Stimulated activated effector memory CD8-positive, alpha-beta T cell treated with anti-CD3 and anti-CD28 coated beads, Interleukin-12 subunit alpha, Interleukin-12 subunit beta, amount 100 ng/mL, for 72 hours (primary cell): ENCODE measurements around the gene CEMIP.
"Not testable (repeated sequence)": the region's sequence is repeated elsewhere in the genome, so short reads cannot be mapped to it uniquely, and the experiment has no call there.

Source experiments
- ATAC-seq: fragments of 150-1000 bp; cut with Tn5 transposase; 2 replicates; pipeline ENCODE4 v1.10.0; 2021
- DNase-seq, 2 donors: peaks; one replicate each; pipeline ENCODE4 v3.0.0; 2021 to 2022; ENCODE audit warnings: low spot score in 2 of 2
- H3K27ac Mint-ChIP-seq: one replicate; pipeline ENCODE4 v1.8.0; 2022; ENCODE audit warnings: mild to moderate bottlenecking, mixed read lengths
- H3K36me3 Mint-ChIP-seq: one replicate; pipeline ENCODE4 v1.8.0; 2022; ENCODE audit warnings: mild to moderate bottlenecking, mixed read lengths
- H3K4me1 Mint-ChIP-seq: one replicate; pipeline ENCODE4 v1.8.0; 2022; ENCODE audit warnings: mixed read lengths
- H3K4me3 Mint-ChIP-seq: one replicate; pipeline ENCODE4 v1.8.0; 2022; ENCODE audit warnings: mild to moderate bottlenecking, mixed read lengths
- H3K9me3 Mint-ChIP-seq: one replicate; pipeline ENCODE4 v1.8.0; 2022; ENCODE audit warnings: mixed read lengths

CEMIP gene

DNA sequence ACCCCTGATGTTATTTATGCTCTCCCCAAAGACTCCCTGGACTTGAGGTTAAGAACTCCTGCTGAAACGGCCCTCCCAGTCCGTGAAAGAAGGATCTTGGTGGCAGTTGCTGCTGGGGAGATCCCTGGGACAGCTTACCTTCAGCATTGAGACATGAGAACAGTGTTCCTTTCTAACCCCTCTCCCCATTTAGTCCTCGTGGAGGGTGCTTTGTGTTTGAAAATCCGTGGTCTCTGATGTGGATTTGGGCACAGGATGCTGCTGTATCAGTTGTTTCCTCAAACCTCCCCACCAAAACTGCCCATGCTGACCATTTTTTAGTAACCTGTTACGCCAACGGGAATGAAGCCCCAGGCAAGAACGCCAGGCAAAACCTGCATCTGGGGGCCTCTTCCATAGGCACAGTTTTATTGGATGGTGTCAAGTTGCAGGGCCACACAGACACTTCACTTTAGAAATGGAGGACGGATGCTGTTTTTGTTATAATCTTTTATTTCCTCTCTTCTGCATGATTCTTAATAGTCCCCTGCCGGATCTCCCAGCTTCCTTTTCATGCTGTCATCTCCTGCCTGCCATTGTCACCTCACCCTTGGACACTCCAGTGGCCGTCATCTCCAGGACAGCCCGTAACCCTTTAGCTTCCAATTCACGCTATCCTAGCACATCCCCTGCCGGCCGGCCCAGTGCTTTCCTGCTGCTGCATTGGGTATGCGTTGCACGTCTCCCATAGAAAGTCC lies 31.7 kb upstream of the CEMIP start:
- Mint-ChIP-seq H3K36me3 (peaks cover 4% of the 10 kb centered on the region), H3K27ac (no peak overlapping the region), H3K9me3 (peaks cover 4% of the 10 kb centered on the region), H3K4me1 (no peaks in the 10 kb centered on the region), H3K4me3 (no peak overlapping the region)
- ATAC-seq (no peak), DNase-seq (no peak)

DNA sequence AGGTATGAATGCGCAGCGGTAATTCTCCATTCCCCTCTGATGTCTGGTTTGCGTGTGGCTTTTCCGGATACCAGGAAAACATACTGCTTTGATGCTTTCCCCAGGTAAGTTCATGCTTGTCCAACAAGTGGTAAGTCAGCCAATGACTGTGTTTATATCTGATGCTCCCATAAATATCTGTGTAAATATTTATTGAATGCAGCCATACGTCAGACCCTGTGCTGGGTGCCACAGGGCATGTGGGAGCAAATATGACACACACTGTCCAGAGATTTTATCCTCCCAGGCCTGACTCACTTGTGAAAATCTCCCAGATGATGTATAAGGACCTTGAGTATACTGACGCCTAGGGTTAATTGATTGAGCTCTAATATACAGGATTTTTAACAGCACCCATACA lies 29.6 kb upstream of the CEMIP start:
- Mint-ChIP-seq H3K4me3 (no peak overlapping the region), H3K4me1 (peaks cover 13% of the 10 kb centered on the region), H3K9me3 (peaks cover 4% of the 10 kb centered on the region), H3K27ac (no peak overlapping the region), H3K36me3 (no peaks in the 10 kb centered on the region)
- ATAC-seq (no peak), DNase-seq (no peak)

DNA sequence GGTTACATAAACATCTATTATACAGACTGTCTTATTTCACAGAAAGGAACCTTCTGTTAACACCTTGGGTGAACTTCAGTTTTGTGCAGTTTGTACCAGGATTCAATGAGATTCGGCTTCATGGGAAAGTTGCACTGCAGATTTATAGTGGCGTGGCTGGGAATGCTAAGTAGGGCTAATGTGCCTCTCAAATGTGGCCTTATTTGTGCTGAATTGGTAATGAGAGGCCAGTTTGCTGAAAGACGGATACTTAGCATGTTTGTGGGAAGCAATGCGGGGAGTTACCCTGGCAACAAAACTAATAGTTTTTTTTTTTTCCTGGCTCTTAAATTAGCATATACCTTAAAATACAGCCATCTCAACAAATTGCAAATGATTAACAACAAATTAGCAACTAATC lies 28.6 kb upstream of the CEMIP start:
- DNase-seq (no peak), ATAC-seq (no peak)
- H3K9me3 Mint-ChIP-seq, result peaks cover 4% of the 10 kb centered on the region
- H3K27ac Mint-ChIP-seq, result no peak overlapping the region
- no peak overlapping the region for H3K4me3 Mint-ChIP-seq
- peaks cover 16% of the 10 kb centered on the region for H3K4me1 Mint-ChIP-seq
- no peaks in the 10 kb centered on the region for H3K36me3 Mint-ChIP-seq

DNA sequence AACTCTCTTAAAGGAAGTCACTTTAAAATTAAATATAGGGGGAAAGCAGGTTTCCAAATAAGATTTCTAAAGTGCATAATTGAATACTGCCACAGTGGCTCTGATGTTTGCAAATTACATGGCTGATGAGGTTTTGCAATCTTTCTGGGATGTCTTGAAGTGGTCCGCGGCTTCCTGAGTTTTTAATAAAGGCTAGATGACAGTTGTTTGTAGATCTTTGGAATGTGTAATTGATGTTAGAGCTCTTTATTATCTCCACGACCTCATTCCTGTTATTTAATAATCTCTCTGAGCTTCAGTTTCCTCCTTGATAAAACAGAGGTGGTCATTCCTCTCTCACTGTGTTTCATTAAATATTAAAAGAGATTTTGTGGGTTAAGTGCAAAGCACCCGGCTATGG lies 27.0 kb upstream of the CEMIP start:
- Mint-ChIP-seq H3K27ac (no peak overlapping the region), H3K4me1 (peaks cover 22% of the 10 kb centered on the region), H3K36me3 (no peaks in the 10 kb centered on the region), H3K9me3 (no peaks in the 10 kb centered on the region), H3K4me3 (no peak overlapping the region)
- ATAC-seq (no peak), DNase-seq (no peak)

DNA sequence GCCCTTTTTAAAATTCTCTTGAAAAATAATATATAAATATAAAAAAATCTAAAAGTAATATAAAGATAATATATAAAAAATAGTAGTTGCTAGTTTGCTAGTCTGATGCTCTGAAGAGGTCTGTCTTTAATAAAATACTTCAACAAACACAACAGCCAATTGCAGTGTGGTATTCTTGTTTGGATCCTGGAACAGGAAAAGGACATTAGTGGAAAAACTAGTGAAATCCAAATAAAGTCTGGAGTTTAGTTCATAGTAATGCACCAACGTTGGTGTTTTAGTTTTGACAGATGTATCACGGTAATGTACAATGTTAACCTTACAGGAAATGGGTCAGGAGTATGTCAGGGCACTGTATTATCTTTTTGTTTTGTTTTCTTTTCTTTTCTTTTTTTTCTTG lies 26.0 kb upstream of the CEMIP start:
- H3K27ac Mint-ChIP-seq, result no peak overlapping the region
- no peak for ATAC-seq
- DNase-seq, result no peak
- H3K9me3 Mint-ChIP-seq, result no peaks in the 10 kb centered on the region
- H3K4me1 Mint-ChIP-seq, result peaks cover 22% of the 10 kb centered on the region
- H3K36me3 Mint-ChIP-seq, result no peaks in the 10 kb centered on the region
- no peak overlapping the region for H3K4me3 Mint-ChIP-seq

DNA sequence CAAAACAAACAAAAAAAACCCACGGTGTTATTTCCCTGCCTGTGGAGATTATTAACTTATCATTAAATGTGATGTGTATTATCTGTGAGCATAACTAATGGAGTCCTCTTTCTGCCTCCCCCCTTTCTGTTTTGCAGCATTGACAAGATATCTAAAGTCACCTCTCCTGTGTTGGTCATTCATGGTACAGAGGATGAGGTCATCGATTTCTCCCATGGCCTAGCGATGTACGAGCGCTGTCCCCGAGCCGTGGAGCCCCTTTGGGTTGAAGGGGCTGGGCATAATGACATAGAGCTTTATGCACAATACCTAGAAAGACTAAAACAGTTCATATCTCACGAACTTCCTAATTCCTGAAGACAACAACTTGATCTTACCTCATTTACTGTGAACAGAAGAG lies 25.2 kb upstream of the CEMIP start:
- H3K4me3 Mint-ChIP-seq, result no peak overlapping the region
- no peak overlapping the region for H3K27ac Mint-ChIP-seq
- ATAC-seq (no peak), DNase-seq (no peak)
- H3K4me1 Mint-ChIP-seq, result peaks cover 22% of the 10 kb centered on the region
- no peaks in the 10 kb centered on the region for H3K36me3 Mint-ChIP-seq
- H3K9me3 Mint-ChIP-seq, result no peaks in the 10 kb centered on the region

DNA sequence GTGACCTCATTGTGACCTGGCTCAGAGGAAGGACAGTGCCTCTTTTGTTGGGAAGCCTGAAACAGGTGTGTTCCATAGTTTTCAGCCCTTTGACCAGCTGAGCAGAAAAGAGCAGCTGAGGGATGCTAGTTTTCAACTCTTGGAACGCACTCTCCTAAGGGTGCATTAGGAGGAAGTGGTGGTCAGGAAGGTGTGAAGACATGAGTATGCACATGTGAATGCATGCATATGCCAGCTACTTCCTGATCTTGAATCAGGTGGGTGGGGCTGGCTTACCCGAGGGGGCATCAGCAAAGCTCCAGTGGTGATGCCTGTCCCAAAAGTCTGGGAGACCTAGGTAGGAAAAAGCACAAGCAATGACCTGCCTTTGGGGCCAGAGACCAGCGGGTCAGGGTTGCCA lies 23.3 kb upstream of the CEMIP start:
- Mint-ChIP-seq H3K9me3 (no peaks in the 10 kb centered on the region), H3K36me3 (no peaks in the 10 kb centered on the region), H3K4me3 (no peak overlapping the region), H3K4me1 (peaks cover 22% of the 10 kb centered on the region), H3K27ac (no peak overlapping the region)
- ATAC-seq (peak; percentile 76), DNase-seq (no peak)

DNA sequence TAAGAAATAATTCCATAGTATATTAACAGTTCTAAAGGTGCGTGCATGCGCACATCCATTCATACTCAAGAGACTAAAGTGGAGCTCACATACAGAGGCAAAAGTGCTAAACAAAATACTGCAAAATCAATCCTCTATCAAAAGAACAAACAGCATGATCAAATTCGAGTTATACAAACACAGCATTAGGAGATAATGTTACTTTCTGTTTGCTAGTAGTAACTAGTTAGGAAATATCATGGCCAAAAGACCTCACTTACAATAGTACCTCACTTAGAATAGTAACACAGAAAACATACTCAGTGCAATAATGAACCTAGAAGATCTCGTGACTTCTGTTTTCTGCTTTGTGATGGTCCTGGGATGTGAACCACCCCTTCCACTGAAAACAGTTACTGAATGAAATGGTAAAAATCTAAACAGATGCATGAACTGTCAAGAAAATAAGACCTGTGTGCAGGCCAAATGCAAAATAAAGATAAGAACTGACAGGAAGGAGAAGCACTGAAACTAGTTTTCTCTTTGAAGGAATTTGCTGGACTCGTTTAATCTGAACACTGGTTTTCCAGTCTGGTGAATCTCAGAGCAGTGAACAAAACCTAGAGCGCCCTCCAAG lies 20.9 kb upstream of the CEMIP start:
- Mint-ChIP-seq H3K36me3 (no peaks in the 10 kb centered on the region), H3K4me1 (peaks cover 19% of the 10 kb centered on the region), H3K27ac (no peak overlapping the region), H3K9me3 (no peaks in the 10 kb centered on the region), H3K4me3 (no peak overlapping the region)
- DNase-seq, result no peak
- ATAC-seq, result no peak

DNA sequence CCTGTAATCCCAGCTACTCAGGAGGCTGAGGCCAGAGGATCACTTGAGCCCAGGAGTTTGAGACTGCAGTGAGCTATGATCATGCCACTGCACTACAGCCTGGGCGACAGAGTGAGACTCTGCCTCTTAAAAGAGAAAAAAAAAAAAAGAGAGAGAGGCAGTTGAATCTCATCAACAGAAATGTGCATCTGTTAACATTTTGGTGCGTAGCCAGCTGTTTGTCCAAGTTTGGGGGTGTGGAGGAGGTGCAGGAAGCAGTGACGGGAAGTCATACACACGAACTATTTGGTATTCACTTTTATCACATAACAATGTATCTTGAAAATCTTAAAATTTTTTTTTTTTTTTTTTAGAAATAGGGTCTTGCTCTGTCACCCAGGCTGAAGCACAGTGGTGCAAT lies 18.2 kb upstream of the CEMIP start:
- peaks cover 2% of the 10 kb centered on the region for H3K4me1 Mint-ChIP-seq
- H3K36me3 Mint-ChIP-seq, result no peaks in the 10 kb centered on the region
- no peak for DNase-seq
- no peak overlapping the region for H3K27ac Mint-ChIP-seq
- no peak overlapping the region for H3K4me3 Mint-ChIP-seq
- H3K9me3 Mint-ChIP-seq, result no peaks in the 10 kb centered on the region
- ATAC-seq, result no peak

DNA sequence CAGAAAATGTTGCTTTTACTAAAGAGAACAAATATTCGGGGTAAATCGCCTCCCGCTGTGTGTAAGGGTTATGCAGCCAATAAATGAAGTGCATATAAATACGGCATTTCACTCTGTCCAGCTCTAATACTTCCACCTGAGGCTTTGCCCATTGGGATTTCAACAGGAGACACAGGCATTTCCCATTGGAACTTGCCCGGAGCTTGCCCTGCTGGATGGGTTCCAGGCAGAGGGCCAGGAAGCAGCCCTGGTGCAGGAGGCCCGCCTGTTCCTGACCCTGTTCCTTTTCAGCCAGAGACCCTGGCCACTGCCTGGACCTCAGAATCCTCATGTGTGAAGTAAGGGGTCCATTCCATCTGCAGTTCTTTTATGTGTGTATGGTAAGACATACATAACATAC lies 17.4 kb upstream of the CEMIP start:
- Mint-ChIP-seq H3K4me1 (no peaks in the 10 kb centered on the region), H3K4me3 (no peak overlapping the region), H3K9me3 (no peaks in the 10 kb centered on the region), H3K36me3 (no peaks in the 10 kb centered on the region), H3K27ac (no peak overlapping the region)
- no peak for DNase-seq
- no peak for ATAC-seq

DNA sequence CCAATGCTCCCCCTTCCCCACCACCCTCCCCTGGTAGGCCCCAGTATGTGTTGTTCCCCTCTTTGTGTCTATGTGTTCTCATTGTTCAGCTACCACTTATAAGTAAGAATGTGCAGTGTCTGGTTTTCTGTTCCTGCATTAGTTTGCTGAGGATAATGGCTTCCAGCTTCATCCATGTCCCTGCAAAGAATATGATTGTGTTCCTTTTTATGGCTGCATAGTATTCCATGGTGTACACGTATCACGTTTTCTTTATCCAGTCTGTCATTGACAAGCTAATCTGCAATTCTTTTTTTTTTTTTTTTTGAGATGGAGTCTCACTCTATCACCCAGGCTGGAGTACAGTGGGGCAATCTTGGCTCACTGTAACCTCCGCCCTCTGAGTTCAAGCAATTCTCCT lies 15.9 kb upstream of the CEMIP start:
- not testable (repeated sequence) for H3K4me1 Mint-ChIP-seq, H3K9me3 Mint-ChIP-seq, H3K4me3 Mint-ChIP-seq, ATAC-seq, DNase-seq, H3K36me3 Mint-ChIP-seq, H3K27ac Mint-ChIP-seq

DNA sequence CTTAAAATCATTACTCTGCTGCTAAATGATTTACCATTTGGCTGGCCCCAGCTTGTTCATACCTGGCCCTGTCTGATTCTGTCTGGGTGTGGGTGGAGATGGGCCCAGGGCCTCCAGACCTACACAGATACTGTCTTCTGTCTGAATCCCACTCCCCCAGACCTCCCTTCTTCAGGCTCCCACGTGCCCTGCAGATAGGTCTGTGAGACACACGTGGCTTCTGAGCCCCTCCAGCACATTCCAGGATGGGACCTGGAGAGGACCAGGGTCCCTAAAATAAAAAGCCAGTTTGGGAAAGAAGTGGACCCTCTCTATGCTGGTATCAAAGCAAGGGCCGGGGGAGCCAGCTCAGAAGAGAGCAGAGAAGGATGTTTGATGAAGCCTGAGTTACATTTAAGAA lies 14.6 kb upstream of the CEMIP start:
- H3K36me3 Mint-ChIP-seq, result no peaks in the 10 kb centered on the region
- peak overlapping the region; percentile 68 for H3K27ac Mint-ChIP-seq
- no peaks in the 10 kb centered on the region for H3K9me3 Mint-ChIP-seq
- no peak overlapping the region for H3K4me3 Mint-ChIP-seq
- ATAC-seq, result no peak
- no peak for DNase-seq
- peaks cover 3% of the 10 kb centered on the region for H3K4me1 Mint-ChIP-seq

DNA sequence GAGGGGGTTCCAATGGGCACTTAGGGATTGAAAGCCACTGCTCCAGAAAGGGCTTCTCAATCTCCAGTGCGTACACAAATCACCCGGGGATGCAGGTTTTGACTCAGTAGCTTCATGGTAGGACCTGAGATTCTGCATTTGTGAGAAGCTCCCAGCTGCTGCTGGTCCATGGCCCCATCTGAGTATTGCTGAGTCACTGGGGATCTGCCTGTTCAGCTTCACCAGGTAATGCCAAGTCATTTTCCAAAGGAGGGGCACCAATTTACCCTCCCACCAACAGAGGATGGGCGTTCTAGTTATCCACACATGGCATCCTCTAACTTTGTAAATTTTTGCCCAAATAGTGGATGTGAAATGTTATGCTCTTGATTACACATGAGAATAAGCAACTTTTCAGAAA lies 12.9 kb upstream of the CEMIP start:
- ATAC-seq (no peak), DNase-seq (no peak)
- Mint-ChIP-seq H3K36me3 (no peaks in the 10 kb centered on the region), H3K4me1 (peaks cover 7% of the 10 kb centered on the region), H3K9me3 (no peaks in the 10 kb centered on the region), H3K27ac (no peak overlapping the region), H3K4me3 (no peak overlapping the region)

DNA sequence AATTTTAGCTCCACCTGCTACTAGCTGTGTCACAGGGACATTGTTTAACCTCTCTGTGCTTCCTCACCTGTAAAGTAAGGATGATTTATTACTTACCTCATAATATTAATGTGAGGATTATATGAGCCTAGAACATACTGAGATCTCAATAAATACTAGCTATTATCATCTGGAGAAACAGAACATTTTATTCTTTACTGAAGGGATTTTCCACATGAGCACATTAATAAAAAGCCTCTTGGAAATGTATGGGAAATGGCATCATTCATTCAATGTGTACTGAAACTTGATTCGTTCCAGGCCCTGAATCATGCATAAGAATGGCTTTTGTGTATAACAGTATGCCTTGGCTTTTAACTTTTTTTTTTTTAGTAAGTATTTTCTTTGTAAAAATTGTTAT lies 11.0 kb upstream of the CEMIP start:
- Mint-ChIP-seq H3K9me3 (no peaks in the 10 kb centered on the region), H3K36me3 (no peaks in the 10 kb centered on the region), H3K4me3 (no peak overlapping the region), H3K4me1 (peaks cover 7% of the 10 kb centered on the region), H3K27ac (no peak overlapping the region)
- no peak for DNase-seq
- no peak for ATAC-seq

DNA sequence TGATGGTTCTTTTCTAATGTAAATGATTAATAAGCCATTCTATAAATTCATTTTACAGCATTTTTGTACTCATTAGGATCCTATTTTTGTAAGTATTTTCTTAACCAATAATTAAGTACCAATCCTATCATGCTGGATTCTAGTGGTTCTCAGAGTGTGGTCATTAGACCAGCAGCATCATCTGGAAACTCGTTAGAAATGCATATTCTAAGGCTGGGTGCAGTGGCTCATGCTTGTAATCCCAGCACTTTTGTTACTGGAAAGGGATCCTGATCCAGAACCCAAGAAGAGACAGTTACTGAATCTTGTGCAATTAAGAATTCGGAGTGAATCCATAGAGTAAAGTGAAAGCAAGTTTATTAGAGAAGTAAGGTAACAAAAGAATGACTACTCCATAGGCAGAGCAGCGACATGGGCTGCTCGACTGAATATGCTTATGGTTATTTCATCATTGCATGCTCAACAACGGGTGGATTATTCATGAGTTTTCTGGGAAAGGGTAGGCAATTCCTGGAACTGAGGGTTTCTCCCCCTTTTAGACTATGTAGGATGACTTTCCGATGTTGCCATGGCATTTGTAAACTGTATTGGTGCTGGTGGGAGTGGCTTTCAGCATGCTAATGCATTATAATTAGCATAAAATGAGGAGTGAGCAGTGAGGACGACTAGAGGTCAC lies 9.9 kb upstream of the CEMIP start:
- no peak for ATAC-seq

More for the DNA sequence above, 9.9 kb upstream of the CEMIP start:
- H3K9me3 Mint-ChIP-seq, result no peaks in the 10 kb centered on the region
- no peak for DNase-seq
- no peaks in the 10 kb centered on the region for H3K36me3 Mint-ChIP-seq
- H3K4me3 Mint-ChIP-seq, result no peak overlapping the region
- H3K4me1 Mint-ChIP-seq, result peaks cover 7% of the 10 kb centered on the region
- H3K27ac Mint-ChIP-seq, result no peak overlapping the region
